ENCODE results near the gene CNTNAP2.

- no peak for TF ChIP-seq POLR2A (IDR thresholded peaks at IDR 0.05)
- no peak for TF ChIP-seq CTCF (IDR thresholded peaks at IDR 0.05)
Observed at GRCh38 chr7:148304456-148304855, 2187.9 kb downstream of the CNTNAP2 start.

All from uterus (tissue), 2 donors.